ENCODE measurements around the gene CYB5R4. TPM values are rescaled to one million over a fixed set of nuclear protein-coding genes. Genes with fewer than 3 reads are reported as not detected.

CYB5R4 gene, protein sequence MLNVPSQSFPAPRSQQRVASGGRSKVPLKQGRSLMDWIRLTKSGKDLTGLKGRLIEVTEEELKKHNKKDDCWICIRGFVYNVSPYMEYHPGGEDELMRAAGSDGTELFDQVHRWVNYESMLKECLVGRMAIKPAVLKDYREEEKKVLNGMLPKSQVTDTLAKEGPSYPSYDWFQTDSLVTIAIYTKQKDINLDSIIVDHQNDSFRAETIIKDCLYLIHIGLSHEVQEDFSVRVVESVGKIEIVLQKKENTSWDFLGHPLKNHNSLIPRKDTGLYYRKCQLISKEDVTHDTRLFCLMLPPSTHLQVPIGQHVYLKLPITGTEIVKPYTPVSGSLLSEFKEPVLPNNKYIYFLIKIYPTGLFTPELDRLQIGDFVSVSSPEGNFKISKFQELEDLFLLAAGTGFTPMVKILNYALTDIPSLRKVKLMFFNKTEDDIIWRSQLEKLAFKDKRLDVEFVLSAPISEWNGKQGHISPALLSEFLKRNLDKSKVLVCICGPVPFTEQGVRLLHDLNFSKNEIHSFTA
- total RNA-seq, result 10 to 100 TPM; 25.4 to 35.4 TPM

DNA sequence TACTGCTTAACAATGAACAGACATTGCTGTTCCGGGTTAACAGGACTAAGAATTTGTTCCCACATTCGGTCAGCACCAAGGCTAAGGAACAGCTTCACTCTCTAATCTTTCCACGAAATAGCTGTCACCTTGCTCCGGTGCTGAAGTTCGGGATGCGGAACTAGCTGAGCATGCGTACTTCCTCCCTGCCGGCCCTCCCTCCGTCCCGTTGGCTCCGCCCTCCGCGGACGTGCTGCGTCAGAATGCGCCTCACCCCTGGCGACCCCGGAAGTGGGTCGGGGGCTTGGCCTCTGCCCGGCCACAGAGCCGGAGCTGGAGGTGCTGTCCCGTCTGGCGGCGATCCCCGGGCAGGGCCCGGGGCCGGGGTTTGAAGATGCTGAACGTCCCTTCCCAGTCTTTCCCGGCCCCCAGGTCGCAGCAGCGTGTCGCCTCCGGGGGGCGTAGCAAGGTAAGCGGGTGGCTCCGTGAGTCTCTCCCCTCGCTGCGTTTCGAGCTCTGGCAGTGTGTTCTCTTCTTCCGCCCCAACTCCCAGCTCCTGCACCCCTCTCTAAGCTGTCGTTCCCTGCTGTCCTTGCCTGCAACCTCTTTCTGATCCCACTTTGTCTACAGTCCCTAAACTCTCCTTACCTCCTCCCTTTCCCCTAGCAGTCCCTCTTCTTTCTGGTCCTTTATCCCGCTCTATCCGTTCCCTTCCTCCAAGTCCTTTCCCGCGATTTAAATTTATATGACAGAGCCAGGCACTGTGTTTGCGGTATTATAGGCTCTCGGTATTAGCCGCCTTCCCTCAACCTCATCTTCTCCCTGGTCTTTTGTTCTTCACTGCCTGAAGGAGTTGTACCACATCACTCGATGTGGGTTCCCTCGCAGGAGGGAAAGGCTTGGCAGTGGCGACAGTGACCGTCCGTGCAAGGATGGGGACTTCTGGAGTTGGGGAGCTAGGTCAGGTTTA is at the start of gene CYB5R4:
Gene CYB5R4, plus strand, starts transcription at position 280 of the 949 bp plus-strand sequence. Its CDS starts 94 bp downstream, at position 374.
- Histone ChIP-seq H3K9ac (ENCODE audit: low read depth in 2 of 2, low read length in 2 of 2) (peak within 1 kb of the TSS; percentile 68 to 92), H3K27ac (peak within 1 kb of the TSS; percentile 80), H3K36me3 (no peaks in the 10 kb centered on the region), H3K4me3 (peak within 1 kb of the TSS; percentile 80), H3K27me3 (peaks cover 4% of the 10 kb centered on the region), H3K9me3 (no peaks in the 10 kb centered on the region), H3K4me1 (peaks cover 4% of the 10 kb centered on the region)
- DNase-seq, result peak; percentile 97
- TF ChIP-seq, protein P1, sequence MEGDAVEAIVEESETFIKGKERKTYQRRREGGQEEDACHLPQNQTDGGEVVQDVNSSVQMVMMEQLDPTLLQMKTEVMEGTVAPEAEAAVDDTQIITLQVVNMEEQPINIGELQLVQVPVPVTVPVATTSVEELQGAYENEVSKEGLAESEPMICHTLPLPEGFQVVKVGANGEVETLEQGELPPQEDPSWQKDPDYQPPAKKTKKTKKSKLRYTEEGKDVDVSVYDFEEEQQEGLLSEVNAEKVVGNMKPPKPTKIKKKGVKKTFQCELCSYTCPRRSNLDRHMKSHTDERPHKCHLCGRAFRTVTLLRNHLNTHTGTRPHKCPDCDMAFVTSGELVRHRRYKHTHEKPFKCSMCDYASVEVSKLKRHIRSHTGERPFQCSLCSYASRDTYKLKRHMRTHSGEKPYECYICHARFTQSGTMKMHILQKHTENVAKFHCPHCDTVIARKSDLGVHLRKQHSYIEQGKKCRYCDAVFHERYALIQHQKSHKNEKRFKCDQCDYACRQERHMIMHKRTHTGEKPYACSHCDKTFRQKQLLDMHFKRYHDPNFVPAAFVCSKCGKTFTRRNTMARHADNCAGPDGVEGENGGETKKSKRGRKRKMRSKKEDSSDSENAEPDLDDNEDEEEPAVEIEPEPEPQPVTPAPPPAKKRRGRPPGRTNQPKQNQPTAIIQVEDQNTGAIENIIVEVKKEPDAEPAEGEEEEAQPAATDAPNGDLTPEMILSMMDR (IDR thresholded peaks at IDR 0.05), result no peak
- intact Hi-C loops (cut with DNase I), result no loop called here

DNA sequence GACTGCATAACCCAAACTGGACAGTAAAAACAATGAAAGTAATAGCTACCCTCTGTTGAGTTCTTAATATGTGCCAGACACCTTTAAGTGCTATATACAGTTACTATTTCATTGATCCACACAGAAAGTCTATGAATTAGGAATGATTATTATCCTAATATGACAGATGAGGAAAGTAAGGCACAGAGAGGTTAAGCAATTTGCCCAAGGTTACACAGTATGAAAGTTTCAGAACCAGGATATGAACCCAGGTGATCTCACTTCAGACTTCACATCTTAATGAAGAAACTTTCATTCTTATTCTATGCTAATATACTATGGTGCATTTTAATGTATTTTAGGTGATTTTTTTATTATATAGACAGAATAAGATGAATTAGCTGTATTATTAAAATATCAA is 46.9 kb upstream of the CYB5R4 start:
- intact Hi-C loops (cut with DNase I), result no loop called here
- TF ChIP-seq, protein P1 (IDR thresholded peaks at IDR 0.05), result no peak
- Histone ChIP-seq H3K27ac (no peak overlapping the region), H3K27me3 (no peaks in the 10 kb centered on the region), H3K4me3 (no peak overlapping the region), H3K36me3 (no peaks in the 10 kb centered on the region), H3K9me3 (no peaks in the 10 kb centered on the region), H3K4me1 (no peaks in the 10 kb centered on the region), H3K9ac (ENCODE audit: low read depth in 2 of 2, low read length in 2 of 2) (no peak overlapping the region)
- no peak for DNase-seq

DNA sequence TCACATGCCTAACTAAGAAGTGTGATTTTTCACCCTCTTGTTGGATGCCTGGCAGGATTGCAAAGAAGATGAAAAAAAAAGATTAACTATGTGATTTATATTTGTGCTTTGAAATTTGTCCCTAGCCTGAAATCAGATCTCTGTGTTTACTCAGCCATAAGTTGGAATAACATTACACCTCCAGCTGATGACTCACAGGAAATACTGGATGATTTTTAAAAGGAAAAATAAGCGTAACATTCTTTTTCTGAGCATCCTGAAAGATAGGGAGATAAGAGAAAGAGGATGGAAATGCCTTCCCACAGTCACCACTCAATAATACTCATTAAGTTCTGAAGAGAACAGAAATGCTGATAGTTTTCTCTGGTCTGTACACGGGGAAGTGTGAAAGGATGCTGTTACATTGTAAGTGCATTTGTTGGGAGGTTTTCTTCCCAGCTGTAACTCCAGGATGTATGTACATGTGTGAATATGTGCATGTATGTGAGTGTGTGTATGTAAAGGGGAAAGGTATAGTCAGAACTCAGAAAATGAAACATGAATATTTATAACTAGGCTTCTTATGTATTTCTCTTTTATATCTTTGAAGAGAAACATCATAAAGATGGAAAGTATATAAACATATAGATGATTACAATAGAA is 43.7 kb upstream of the CYB5R4 start:
- intact Hi-C loops (cut with DNase I), result no loop called here
- no peak overlapping the region for H3K9ac ChIP-seq (ENCODE audit: low read depth in 2 of 2, low read length in 2 of 2)
- no peaks in the 10 kb centered on the region for H3K27me3 ChIP-seq
- no peak overlapping the region for H3K27ac ChIP-seq
- DNase-seq, result no peak
- H3K4me3 ChIP-seq, result no peak overlapping the region
- TF ChIP-seq, protein P1 (IDR thresholded peaks at IDR 0.05), result no peak
- H3K9me3 ChIP-seq, result no peaks in the 10 kb centered on the region
- H3K36me3 ChIP-seq, result no peaks in the 10 kb centered on the region
- no peaks in the 10 kb centered on the region for H3K4me1 ChIP-seq

DNA sequence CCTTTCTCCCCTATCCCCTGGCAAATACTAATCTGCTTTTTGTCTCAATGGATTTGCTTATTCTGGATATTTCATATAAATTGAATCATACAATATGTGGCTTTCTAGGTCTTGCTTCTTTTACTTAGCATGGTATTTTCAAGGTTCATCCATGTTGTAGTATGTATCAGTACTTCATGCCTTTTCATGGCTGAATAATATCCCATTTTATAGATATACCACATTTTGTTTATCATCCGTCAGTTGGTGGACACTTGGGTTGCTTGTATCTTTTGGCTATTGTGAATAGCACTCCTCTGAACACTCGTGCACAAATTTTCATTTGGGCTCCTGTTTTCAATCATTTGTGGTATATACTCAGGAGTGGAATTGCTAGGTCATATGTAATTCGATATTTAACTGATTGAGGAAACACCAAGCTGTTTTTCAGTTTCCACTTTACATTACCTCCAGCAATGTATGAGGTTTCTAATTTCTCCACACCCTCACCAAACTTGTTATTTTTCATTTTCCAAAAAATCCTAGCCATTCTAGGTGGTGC is 36.8 kb upstream of the CYB5R4 start:
- Histone ChIP-seq H3K9me3 (no peaks in the 10 kb centered on the region), H3K27ac (no peak overlapping the region), H3K4me1 (no peaks in the 10 kb centered on the region), H3K4me3 (no peak overlapping the region), H3K9ac (ENCODE audit: low read depth in 2 of 2, low read length in 2 of 2) (no peak overlapping the region), H3K36me3 (no peaks in the 10 kb centered on the region), H3K27me3 (no peaks in the 10 kb centered on the region)
- DNase-seq, result no peak
- intact Hi-C loops (cut with DNase I), result no loop called here
- TF ChIP-seq, protein P1 (IDR thresholded peaks at IDR 0.05), result no peak

DNA sequence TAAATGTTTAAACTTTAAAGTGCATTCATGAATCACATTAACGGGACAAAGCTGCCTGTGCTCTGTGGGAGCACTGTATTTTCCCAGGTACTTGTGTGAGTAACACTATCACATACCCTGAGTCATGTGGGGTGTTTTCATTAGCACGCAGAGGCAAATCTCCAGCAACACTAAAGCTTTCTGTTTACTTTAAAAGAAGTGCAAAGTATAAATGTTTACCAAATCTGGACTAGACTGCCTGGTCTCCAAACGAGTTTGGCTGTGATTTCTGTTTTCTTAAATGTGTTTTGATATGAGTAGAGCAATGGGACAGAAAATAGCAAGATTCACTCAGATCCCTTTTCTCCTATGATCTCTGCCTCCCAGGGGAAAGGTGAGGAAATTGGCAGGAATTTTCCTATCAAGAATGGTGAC is 35.1 kb upstream of the CYB5R4 start:
- H3K27me3 ChIP-seq, result no peaks in the 10 kb centered on the region
- no peak for DNase-seq
- intact Hi-C loops (cut with DNase I), result no loop called here
- H3K9ac ChIP-seq (ENCODE audit: low read depth in 2 of 2, low read length in 2 of 2), result no peak overlapping the region
- TF ChIP-seq, protein P1 (IDR thresholded peaks at IDR 0.05), result no peak
- H3K9me3 ChIP-seq, result no peaks in the 10 kb centered on the region
- no peak overlapping the region for H3K4me3 ChIP-seq
- no peaks in the 10 kb centered on the region for H3K4me1 ChIP-seq
- no peaks in the 10 kb centered on the region for H3K36me3 ChIP-seq
- H3K27ac ChIP-seq, result no peak overlapping the region
